HPDE6-E6E7 (cell line): ENCODE measurements around the gene DMRT1.

Source experiments
- DNase-seq: peaks from one replicate; pipeline ENCODE4 v3.0.0; 2011; ENCODE audit warnings: missing footprints; ENCODE audit errors: extremely low spot score

The DMRT1 gene

GRCh38 chr9:922171-922570 is 80.7 kb downstream of the DMRT1 start:
- DNase-seq = no peak

- DNase-seq = no peak
Observed at GRCh38 chr9:922731-923130, 81.2 kb downstream of the DMRT1 start.

GRCh38 chr9:926976-927375 is 85.5 kb downstream of the DMRT1 start:
- DNase-seq = no peak

- peak; percentile 13 for DNase-seq
Observed at GRCh38 chr9:928363-929042, 87.0 kb downstream of the DMRT1 start.

- DNase-seq = no peak
Observed at GRCh38 chr9:929719-930118, 88.2 kb downstream of the DMRT1 start.

GRCh38 chr9:933356-933755 is 91.9 kb downstream of the DMRT1 start:
- DNase-seq = no peak

- peak; percentile 36 for DNase-seq
Observed at GRCh38 chr9:935348-935965, 94.0 kb downstream of the DMRT1 start.

- DNase-seq = no peak
Observed at GRCh38 chr9:942805-943580, 101.5 kb downstream of the DMRT1 start.

GRCh38 chr9:947985-948384 is 106.5 kb downstream of the DMRT1 start:
- no peak for DNase-seq

- DNase-seq = no peak
Observed at GRCh38 chr9:948497-948896, 107.0 kb downstream of the DMRT1 start.

GRCh38 chr9:950139-950538 is 108.6 kb downstream of the DMRT1 start:
- DNase-seq = no peak

- no peak for DNase-seq
Observed at GRCh38 chr9:952546-952945, 111.0 kb downstream of the DMRT1 start.

GRCh38 chr9:959105-959504 is 117.6 kb downstream of the DMRT1 start:
- DNase-seq = no peak

- DNase-seq = no peak
Observed at GRCh38 chr9:959914-960313, 118.4 kb downstream of the DMRT1 start.

GRCh38 chr9:962023-962422 is 120.5 kb downstream of the DMRT1 start:
- DNase-seq = no peak

- no peak for DNase-seq
Observed at GRCh38 chr9:965497-965896, 124.0 kb downstream of the DMRT1 start.

GRCh38 chr9:966870-967269 is 125.4 kb downstream of the DMRT1 start:
- no peak for DNase-seq

- no peak for DNase-seq
Observed at GRCh38 chr9:967436-967835, 125.9 kb downstream of the DMRT1 start.

GRCh38 chr9:967903-968641 is 126.6 kb downstream of the DMRT1 start:
- DNase-seq = no peak

GRCh38 chr9:969310-970150 is 128.0 kb downstream of the DMRT1 start:
- DNase-seq = no peak
